ENCODE measurements around the gene TMEM131. TPM values are rescaled to one million over a fixed set of nuclear protein-coding genes. Genes with fewer than 3 reads are reported as not detected.
"Not testable (repeated sequence)": the region's sequence is repeated elsewhere in the genome, so short reads cannot be mapped to it uniquely, and the experiment has no call there.

TMEM131 gene, protein sequence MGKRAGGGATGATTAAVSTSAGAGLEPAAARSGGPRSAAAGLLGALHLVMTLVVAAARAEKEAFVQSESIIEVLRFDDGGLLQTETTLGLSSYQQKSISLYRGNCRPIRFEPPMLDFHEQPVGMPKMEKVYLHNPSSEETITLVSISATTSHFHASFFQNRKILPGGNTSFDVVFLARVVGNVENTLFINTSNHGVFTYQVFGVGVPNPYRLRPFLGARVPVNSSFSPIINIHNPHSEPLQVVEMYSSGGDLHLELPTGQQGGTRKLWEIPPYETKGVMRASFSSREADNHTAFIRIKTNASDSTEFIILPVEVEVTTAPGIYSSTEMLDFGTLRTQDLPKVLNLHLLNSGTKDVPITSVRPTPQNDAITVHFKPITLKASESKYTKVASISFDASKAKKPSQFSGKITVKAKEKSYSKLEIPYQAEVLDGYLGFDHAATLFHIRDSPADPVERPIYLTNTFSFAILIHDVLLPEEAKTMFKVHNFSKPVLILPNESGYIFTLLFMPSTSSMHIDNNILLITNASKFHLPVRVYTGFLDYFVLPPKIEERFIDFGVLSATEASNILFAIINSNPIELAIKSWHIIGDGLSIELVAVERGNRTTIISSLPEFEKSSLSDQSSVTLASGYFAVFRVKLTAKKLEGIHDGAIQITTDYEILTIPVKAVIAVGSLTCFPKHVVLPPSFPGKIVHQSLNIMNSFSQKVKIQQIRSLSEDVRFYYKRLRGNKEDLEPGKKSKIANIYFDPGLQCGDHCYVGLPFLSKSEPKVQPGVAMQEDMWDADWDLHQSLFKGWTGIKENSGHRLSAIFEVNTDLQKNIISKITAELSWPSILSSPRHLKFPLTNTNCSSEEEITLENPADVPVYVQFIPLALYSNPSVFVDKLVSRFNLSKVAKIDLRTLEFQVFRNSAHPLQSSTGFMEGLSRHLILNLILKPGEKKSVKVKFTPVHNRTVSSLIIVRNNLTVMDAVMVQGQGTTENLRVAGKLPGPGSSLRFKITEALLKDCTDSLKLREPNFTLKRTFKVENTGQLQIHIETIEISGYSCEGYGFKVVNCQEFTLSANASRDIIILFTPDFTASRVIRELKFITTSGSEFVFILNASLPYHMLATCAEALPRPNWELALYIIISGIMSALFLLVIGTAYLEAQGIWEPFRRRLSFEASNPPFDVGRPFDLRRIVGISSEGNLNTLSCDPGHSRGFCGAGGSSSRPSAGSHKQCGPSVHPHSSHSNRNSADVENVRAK (N-terminal part only)
- total RNA-seq = 10 to 100 TPM; 26.3 to 34.3 (median 30.7) TPM
- 10 to 100 TPM in 1 of 2 donors, 1 to 10 TPM in 1; 8.2 to 14.3 TPM for polyA plus RNA-seq
- long read RNA-seq, donor 1, full-length matches to known transcripts = 3 of 14 reads
- long read RNA-seq, donor 1, partial matches to known transcripts = 9 of 14 reads
- long read RNA-seq, donor 1, other reads (novel, unspliced or antisense) = 2 of 14 reads
- long read RNA-seq, donor 2, partial matches to known transcripts = 4 of 9 reads
- long read RNA-seq, donor 2, other reads (novel, unspliced or antisense) = 4 of 9 reads
- long read RNA-seq, donor 3, full-length matches to known transcripts = 1 of 23 reads
- long read RNA-seq, donor 3, partial matches to known transcripts = 16 of 23 reads
- long read RNA-seq, donor 3, other reads (novel, unspliced or antisense) = 6 of 23 reads

DNA sequence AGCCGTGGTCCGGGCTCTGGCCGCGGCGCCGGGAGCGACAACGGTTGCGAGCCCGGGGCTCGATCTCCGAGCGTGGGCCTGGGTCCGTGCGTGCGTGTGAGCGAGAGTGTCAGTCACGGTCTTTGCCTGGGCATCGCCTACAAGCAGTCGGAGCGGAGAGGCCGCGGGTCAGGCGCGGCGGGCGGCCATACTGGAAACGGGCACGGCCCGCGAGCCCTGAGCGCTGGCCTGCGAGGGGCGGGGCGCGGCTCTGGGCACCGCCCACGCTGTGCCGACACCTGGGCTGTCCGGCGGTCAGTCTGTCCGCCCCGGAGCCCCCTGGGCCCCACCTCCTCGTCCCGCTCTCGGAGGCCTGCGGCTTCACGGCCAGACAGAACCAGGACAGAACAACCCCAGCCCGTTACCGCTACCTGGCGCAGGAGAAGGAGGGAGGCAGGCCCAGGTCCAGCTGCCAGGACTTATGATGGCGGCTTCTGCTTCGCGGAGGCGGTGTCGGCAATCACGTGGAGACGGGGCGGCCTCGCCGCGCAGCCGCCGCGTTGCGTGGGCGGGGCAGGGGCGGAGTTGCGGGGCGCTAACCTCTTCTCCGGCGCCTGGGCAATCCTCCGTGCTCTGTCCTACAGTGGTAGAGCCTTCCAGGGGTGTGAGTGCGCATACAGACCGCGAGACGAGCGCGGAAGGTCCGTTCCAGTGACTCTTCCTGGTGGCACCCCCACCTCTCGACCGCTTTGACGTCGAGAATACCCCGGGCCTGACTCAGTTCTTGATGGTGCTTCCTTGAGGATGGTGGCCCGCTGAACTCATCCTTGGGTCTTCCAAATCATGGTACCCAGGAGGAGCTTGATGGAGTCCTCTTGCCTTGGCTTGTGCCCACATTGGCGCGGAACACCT, at the start of gene TMEM131:
TSS of gene TMEM131 (minus strand) at position 215 of the 891 bp plus-strand sequence. CDS start 286 bp downstream, outside the sequence.
- intact Hi-C loops (cut with DNase I) = loop anchor here in 6 of 10 donors (2.0 to 10.0 kb wide), 7 partner anchors 166 to 389 kb away; no protein-coding TSS in a partner anchor
- H3K27me3 ChIP-seq = no peaks in the 10 kb centered on the region
- H3K4me3 ChIP-seq = peak within 1 kb of the TSS; percentile 61 to 91 (median 86)
- peak; percentile 95 to 96 for DNase-seq
- peaks cover 0 to 45% (median 31%) of the 10 kb centered on the region in 9 donors for H3K4me1 ChIP-seq
- TF ChIP-seq, protein P1, sequence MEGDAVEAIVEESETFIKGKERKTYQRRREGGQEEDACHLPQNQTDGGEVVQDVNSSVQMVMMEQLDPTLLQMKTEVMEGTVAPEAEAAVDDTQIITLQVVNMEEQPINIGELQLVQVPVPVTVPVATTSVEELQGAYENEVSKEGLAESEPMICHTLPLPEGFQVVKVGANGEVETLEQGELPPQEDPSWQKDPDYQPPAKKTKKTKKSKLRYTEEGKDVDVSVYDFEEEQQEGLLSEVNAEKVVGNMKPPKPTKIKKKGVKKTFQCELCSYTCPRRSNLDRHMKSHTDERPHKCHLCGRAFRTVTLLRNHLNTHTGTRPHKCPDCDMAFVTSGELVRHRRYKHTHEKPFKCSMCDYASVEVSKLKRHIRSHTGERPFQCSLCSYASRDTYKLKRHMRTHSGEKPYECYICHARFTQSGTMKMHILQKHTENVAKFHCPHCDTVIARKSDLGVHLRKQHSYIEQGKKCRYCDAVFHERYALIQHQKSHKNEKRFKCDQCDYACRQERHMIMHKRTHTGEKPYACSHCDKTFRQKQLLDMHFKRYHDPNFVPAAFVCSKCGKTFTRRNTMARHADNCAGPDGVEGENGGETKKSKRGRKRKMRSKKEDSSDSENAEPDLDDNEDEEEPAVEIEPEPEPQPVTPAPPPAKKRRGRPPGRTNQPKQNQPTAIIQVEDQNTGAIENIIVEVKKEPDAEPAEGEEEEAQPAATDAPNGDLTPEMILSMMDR (IDR thresholded peaks at IDR 0.05) = no peak
- peak; percentile 97 to 99 (median 97) for ATAC-seq
- no peaks in the 10 kb centered on the region for H3K36me3 ChIP-seq
- H3K27ac ChIP-seq = peak within 1 kb of the TSS; percentile 94 to 99 (median 96)
- WGBS, 2 donors = 1 to 2% methylated on average over 70 to 88 of the region's 88 CpGs
- no peaks in the 10 kb centered on the region for H3K9me3 ChIP-seq

DNA sequence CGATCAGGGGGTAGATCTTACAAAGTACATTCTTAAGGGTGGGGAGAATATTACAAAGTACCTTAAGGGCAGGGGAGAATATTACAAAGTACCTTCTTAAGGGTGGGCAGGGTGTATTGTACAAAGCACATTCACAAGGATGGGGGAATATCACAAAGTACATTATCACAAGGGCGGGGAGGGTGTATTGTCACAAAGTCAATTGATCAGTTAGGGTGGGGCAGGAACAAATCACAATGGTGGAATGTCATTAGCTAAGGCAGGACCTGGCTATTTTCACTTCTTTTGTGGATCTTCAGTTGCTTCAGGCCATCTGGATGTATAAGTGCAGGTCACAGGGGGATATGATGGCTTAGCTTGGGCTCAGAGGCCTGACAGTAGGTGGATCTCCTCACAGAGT, 49.0 kb upstream of the TMEM131 start:
- H3K36me3 ChIP-seq; DNase-seq; H3K4me3 ChIP-seq; intact Hi-C loops (cut with DNase I); H3K27ac ChIP-seq; H3K4me1 ChIP-seq; ATAC-seq: not testable (repeated sequence)
- 91 to 94% methylated on average over 2 of the region's 2 CpGs for WGBS, 2 donors
- H3K9me3 ChIP-seq = peaks cover 0 to 30% (median 0%) of the 10 kb centered on the region in 11 donors
- peaks cover 0 to 31% (median 0%) of the 10 kb centered on the region in 7 donors for H3K27me3 ChIP-seq

- 79 to 100% methylated on average over 1 of the region's 1 CpG for WGBS, 2 donors
- Histone ChIP-seq H3K27ac (no peak overlapping the region), H3K27me3 (peaks cover 0 to 32% (median 0%) of the 10 kb centered on the region in 7 donors), H3K9me3 (peaks cover 0 to 30% (median 0%) of the 10 kb centered on the region in 11 donors), H3K36me3 (no peaks in the 10 kb centered on the region), H3K4me1 (peaks cover 0 to 10% (median under 1%) of the 10 kb centered on the region in 9 donors), H3K4me3 (no peak overlapping the region)
- no peak for ATAC-seq
- DNase-seq = no peak
- TF ChIP-seq, protein P1 (IDR thresholded peaks at IDR 0.05) = no peak
- intact Hi-C loops (cut with DNase I) = no loop called here
These were observed 47.4 kb upstream of the TMEM131 start for GRCh38 chr2:98043101-98043500.

Measured in heart right ventricle (tissue), 16 donors.